Heart right ventricle (tissue), 16 donors: ENCODE measurements around the gene FOXQ1. TPM values are rescaled to one million over a fixed set of nuclear protein-coding genes. Genes with fewer than 3 reads are reported as not detected.

Source experiments
- ATAC-seq, 8 donors: fragments of 200-7000 bp; cut with Tn5 transposase; one replicate each; pipeline ENCODE4 v1.9.1; 2020; ENCODE audit warnings: mild to moderate bottlenecking in 8 of 8, moderate library complexity in 8 of 8, moderate number of reproducible peaks in 1 of 8
- DNase-seq, 2 donors: peaks; one replicate each; pipeline ENCODE4 v3.0.0-alpha.2; 2020
- H3K27ac ChIP-seq, 10 donors: fragments of 200-600 bp; sonication (generic) in 2 of 10; one replicate each; pipeline versions ENCODE4 v1.5.0 to v1.8.0; 2020 to 2022; ENCODE audit warnings: mild to moderate bottlenecking in 3 of 10
- H3K27me3 ChIP-seq, 7 donors: fragments of 200-600 bp; one replicate each; pipeline ENCODE4 v1.8.0; 2021 to 2022; ENCODE audit warnings: mild to moderate bottlenecking in 2 of 7
- H3K36me3 ChIP-seq, 9 donors: fragments of 200-600 bp; sonication (generic) in 1 of 9; one replicate each; pipeline versions ENCODE4 v1.5.0 to v1.8.0; 2020 to 2022; ENCODE audit warnings: mild to moderate bottlenecking in 2 of 9
- H3K4me1 ChIP-seq, 9 donors: fragments of 200-600 bp; sonication (generic) in 1 of 9; one replicate each; pipeline versions ENCODE4 v1.5.0 to v1.8.0; 2020 to 2022; ENCODE audit warnings: mild to moderate bottlenecking in 4 of 9
- H3K4me3 ChIP-seq, 10 donors: fragments of 200-600 bp; sonication (generic) in 2 of 10; one replicate each; pipeline versions ENCODE4 v1.5.0 to v1.8.0; 2020 to 2022; ENCODE audit warnings: mild to moderate bottlenecking in 7 of 10, moderate library complexity in 2 of 10
- H3K9me3 ChIP-seq, 11 donors: fragments of 200-600 bp in 10 of 11; sonication (generic) in 2 of 11; one replicate each; pipeline versions ENCODE4 v1.5.0 to v1.8.0; 2013 to 2022; ENCODE audit warnings: mild to moderate bottlenecking in 2 of 11, control low read depth in 1 of 11, moderate library complexity in 1 of 11
- WGBS, 2 donors: extraction: QIAGEN DNeasy Blood & Tissue Kit; methylation state at CpG; one replicate each; pipeline ENCODE4 v1.1.7; 2013; ENCODE audit warnings: inconsistent platforms in 1 of 2; 5-methylcytosine and 5-hydroxymethylcytosine counted together
- intact Hi-C, 10 donors: fragments of 100-400 bp; cut with DNase I; formaldehyde crosslinking; loops; one replicate each; pipeline versions ENCODE4 v1.11.1 to v1.14.2; 2022
- polyA plus RNA-seq, 2 donors: library from polyadenylated mRNA; stranded (reverse); fragments of 200-250 nt; gene quantifications; one replicate each; pipeline ENCODE4 v1.2.3, GENCODE V29; 2013
- total RNA-seq, 10 donors: library from RNA; stranded (reverse); fragmentation: NEBNext Ultra II Directional in 3 of 10; extraction: Animal tissue kit (Norgen Biotek cat#: 25700) in 3 of 10; gene quantifications; one replicate each; pipeline versions ENCODE4 v1.2.1 to v1.2.4, GENCODE V29; 2021 to 2023
- TF ChIP-seq, protein P1 (sequence below), 9 donors: fragments of 200-600 bp; sonication (generic) in 2 of 9; IDR thresholded peaks; one replicate each; pipeline versions ENCODE4 v1.5.0 to v1.8.0; 2021 to 2022; ENCODE audit warnings: antibody characterized with exemption in 9 of 9, mild to moderate bottlenecking in 5 of 9, moderate library complexity in 1 of 9
- donor health status: Arrhythmogenic right ventricular cardiomyopathy.
- donor health status: ischemic (EF 13 %, LVEDD 7.1; RV severe dilation, severe dysfunction).
- donor health status: healthy with polysubstance abuse.
- donor health status: DM: no; HTN: yes; CAD: no.
- donor health status: DM: no; HTN: no; CAD: no.
- donor health status: ischemic (EF 25% LVEDD 6.9; RV normal size, moderate dysfunction).
- donor health status: ischemic (EF 25% LVEDD 5.7; RV mildly dilated, moderate dysfunction).
- donor health status: healthy.
- donor health status: DM: yes; HTN: yes; CAD: no.
- donor health status: Ischemic cardiomyopathy.
- donor health status: ischemic (EF 35%, LVEDD 5.7; RV mildly dilated, moderate dysfunction).
- donor health status: nonischemic (EF 11% LVEDD 7.7; RV severe dilation, severe dysfunction).
- donor health status: DM: yes; HTN: yes; CAD: no.
- donor health status: PGD.
- donor health status: ischemic (EF 29% LVEDD 5.4; RV normal size, mild dysfunction).
- donor health status: nonischemic (EF 23%, LVEDD 6.1; RV moderate dilation, normal function).

The FOXQ1 gene
- total and polyA plus RNA-seq, 12 donors = not detected

DNA sequence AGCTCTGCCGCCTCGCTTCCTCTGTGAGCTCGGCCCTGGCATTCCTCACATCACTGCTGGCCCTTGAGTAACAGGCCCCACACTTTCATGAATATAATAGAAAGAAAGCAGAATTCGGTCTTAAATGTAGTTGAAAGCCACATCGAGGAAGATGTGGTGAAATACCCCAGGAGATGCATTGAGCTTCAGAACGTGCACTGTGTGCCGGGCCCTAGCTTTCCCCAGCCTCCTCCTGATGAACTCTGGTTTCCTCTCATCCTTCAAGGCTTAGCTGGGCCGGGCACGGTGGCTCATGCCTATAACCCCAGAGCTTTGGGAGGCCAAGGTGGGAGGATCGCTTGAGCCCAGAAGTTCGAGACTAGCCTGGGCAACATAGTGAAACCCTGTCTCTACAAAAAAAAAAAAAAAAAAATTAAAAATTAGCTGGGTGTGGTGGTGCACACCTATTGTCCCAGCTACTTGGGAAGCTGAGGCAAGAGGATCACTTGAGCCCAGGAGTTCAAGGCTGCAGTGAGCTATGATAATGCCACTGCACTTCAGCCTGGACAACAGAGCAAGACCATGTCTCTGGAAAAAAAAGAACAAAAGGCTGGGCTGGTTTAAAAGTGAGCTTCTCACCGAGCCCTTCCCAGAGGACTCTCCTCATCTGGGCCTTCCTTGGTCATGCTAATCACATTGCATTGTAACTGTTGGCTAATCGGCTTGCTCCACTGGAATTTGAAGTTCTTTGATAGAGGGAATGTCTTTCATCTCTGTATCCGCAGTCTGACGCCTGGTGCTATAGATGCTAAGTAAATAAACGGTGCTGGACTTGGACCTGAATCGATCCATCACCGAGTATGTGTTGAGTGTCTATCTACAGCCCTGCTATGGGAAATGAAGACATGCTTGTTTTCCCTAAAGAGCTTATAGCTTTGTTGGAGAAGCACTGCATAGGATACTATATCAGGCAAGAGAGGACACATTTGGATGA, 43.8 kb upstream of the FOXQ1 start:
- no peak overlapping the region for H3K27ac ChIP-seq
- H3K9me3 ChIP-seq = peaks cover 0 to 8% (median 0%) of the 10 kb centered on the region in 11 donors
- 81 to 84% methylated on average over 18 of the region's 18 CpGs for WGBS, 2 donors
- H3K27me3 ChIP-seq = peaks cover 0 to 52% (median 41%) of the 10 kb centered on the region in 7 donors
- no peak overlapping the region for H3K4me3 ChIP-seq
- no peak for DNase-seq
- intact Hi-C loops = no loop called here
- TF ChIP-seq, protein P1, sequence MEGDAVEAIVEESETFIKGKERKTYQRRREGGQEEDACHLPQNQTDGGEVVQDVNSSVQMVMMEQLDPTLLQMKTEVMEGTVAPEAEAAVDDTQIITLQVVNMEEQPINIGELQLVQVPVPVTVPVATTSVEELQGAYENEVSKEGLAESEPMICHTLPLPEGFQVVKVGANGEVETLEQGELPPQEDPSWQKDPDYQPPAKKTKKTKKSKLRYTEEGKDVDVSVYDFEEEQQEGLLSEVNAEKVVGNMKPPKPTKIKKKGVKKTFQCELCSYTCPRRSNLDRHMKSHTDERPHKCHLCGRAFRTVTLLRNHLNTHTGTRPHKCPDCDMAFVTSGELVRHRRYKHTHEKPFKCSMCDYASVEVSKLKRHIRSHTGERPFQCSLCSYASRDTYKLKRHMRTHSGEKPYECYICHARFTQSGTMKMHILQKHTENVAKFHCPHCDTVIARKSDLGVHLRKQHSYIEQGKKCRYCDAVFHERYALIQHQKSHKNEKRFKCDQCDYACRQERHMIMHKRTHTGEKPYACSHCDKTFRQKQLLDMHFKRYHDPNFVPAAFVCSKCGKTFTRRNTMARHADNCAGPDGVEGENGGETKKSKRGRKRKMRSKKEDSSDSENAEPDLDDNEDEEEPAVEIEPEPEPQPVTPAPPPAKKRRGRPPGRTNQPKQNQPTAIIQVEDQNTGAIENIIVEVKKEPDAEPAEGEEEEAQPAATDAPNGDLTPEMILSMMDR (IDR thresholded peaks at IDR 0.05) = no peak
- ATAC-seq = no peak
- no peaks in the 10 kb centered on the region for H3K4me1 ChIP-seq
- H3K36me3 ChIP-seq = no peaks in the 10 kb centered on the region

DNA sequence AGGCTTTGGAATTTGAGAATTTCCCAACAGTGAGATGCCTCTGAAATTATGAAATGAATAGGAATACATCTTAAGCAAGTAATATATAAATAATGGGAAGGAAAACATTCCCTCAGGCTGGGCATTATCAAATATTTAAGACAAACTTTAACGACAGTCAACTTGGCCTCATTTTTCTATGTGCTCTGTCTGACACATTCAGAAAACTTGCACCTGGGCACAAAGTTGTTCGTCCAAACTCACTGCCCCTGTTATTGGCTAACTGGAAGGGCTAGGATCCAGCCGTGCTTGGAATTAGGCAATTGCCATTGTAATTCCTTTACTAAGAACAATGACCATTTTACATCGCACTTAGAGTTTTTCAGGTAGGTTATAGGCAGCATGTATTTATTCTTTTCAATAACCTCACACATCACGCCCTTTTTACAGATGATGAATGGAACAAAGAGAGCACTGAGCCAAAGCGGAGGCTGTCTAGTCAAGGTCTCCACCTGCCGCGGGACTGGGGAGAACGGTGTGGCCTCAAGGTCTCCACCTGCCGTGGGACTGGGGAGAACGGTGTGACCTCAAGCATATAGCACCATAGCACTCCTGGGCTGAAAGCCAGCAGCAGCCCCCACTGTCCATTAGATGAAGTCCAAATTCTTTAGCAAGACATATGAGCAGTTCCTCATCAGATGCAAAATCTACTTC, 40.7 kb upstream of the FOXQ1 start:
- WGBS, 2 donors = 89 to 90% methylated on average over 11 of the region's 11 CpGs
- TF ChIP-seq, protein P1 (IDR thresholded peaks at IDR 0.05) = no peak
- peaks cover 0 to 56% (median 22%) of the 10 kb centered on the region in 7 donors for H3K27me3 ChIP-seq
- no peaks in the 10 kb centered on the region for H3K4me1 ChIP-seq
- no peak overlapping the region for H3K27ac ChIP-seq
- no peaks in the 10 kb centered on the region for H3K36me3 ChIP-seq
- H3K9me3 ChIP-seq = peaks cover 0 to 8% (median 0%) of the 10 kb centered on the region in 11 donors
- intact Hi-C loops = no loop called here
- DNase-seq (no peak), ATAC-seq (no peak)
- no peak overlapping the region for H3K4me3 ChIP-seq

DNA sequence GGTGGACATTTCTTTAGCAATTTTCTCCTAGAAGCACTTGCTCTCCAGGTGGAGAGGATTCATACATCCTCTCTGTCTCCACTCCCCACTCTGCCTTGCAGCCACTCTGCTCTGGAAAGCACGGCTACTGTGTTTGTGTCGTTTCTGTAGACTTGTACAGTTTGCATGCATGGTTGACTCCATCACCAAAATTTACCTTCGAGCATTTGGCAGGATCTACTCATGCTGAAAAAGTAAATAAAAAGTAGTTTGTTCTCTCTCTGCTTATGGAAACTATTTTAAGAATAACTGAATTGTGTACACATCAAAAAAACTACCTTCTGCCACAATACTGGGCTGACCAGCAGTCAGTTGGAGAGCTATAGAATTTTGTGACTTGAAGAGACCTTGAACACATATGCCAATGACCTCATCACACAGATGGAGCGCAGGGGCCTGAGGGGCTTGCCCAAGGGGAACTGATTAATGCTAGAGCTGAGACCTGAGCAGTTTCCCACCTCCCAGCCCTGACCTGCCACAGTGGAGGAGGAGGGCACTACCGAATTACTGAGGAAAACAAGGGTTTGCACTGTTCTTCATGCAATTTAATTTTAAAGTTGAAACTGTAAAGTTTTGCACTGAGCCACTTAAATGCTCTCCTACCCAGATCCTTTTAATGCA, 33.7 kb upstream of the FOXQ1 start:
- TF ChIP-seq, protein P1 (IDR thresholded peaks at IDR 0.05) = no peak
- H3K4me1 ChIP-seq = no peaks in the 10 kb centered on the region
- no peaks in the 10 kb centered on the region for H3K36me3 ChIP-seq
- DNase-seq = no peak
- intact Hi-C loops = no loop called here
- H3K9me3 ChIP-seq = no peaks in the 10 kb centered on the region
- no peak for ATAC-seq
- H3K27ac ChIP-seq = no peak overlapping the region
- H3K27me3 ChIP-seq = peaks cover 0 to 53% (median 35%) of the 10 kb centered on the region in 7 donors
- no peak overlapping the region for H3K4me3 ChIP-seq
- WGBS, 2 donors = 75 to 79% methylated on average over 5 of the region's 5 CpGs

DNA sequence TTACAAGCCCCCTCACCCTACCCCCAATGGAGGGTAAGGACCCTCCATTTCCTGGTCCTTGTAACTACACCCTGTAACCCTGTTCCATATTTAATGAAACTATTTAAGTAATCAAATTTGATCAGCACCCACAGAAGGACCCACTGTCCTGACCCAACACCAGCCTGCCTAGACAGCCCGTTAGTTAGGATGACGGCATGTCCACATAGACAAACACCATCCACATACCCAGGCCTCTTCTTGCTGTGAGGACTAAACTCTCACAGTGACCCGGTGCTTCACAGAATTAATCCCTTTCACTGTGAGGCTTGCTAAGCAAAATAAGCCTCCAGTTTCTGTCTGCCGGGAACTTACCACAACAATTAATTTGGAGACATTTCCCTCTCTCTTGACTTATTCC, 32.8 kb upstream of the FOXQ1 start:
- Histone ChIP-seq H3K4me3 (no peak overlapping the region), H3K9me3 (no peaks in the 10 kb centered on the region), H3K36me3 (no peaks in the 10 kb centered on the region), H3K27me3 (peaks cover 0 to 48% (median 31%) of the 10 kb centered on the region in 7 donors), H3K4me1 (no peaks in the 10 kb centered on the region), H3K27ac (no peak overlapping the region)
- no peak for DNase-seq
- ATAC-seq = no peak
- intact Hi-C loops = no loop called here
- TF ChIP-seq, protein P1 (IDR thresholded peaks at IDR 0.05) = no peak
- 83 to 85% methylated on average over 4 of the region's 4 CpGs for WGBS, 2 donors
